Caco-2 (cell line): ENCODE data around the gene ZNF821. TPM values are rescaled to one million over a fixed set of nuclear protein-coding genes. Genes with fewer than 3 reads are reported as not detected.
"Not testable (repeated sequence)": the region's sequence is repeated elsewhere in the genome, so short reads cannot be mapped to it uniquely, and the experiment has no call there.

Experiments used
- BruUV-seq: library from RNA; stranded (reverse); fragments of 400-500 nt; replicated peaks from 2 replicates; lab custom pipeline; 2021; lab: Mats Ljungman, UMichigan
- CTCF ChIA-PET: fragments of 300-600 bp; sonication (Branson Sonifier 250); formaldehyde crosslinking; loops from one replicate; lab custom pipeline; 2022; ENCODE audit warnings: antibody characterized with exemption; lab: Charles Lee
- POLR2A ChIA-PET: fragments of 300-600 bp; sonication (Branson Sonifier 250); formaldehyde crosslinking; loops from one replicate; lab custom pipeline; 2022; ENCODE audit warnings: antibody characterized with exemption; lab: Charles Lee
- DNase-seq, 2 experiments: peaks; one replicate each; pipeline versions ENCODE4 v3.0.0 to v3.0.0-alpha.2; 2020 to 2022
- H3K27me3 ChIP-seq: replicated peaks from 2 replicates; pipeline ENCODE4 v1.6.0; 2011; ENCODE audit warnings: low read length; ENCODE audit not compliant: control insufficient read depth, insufficient read depth
- H3K36me3 ChIP-seq: 2 replicates; pipeline ENCODE4 v1.5.1; 2011; ENCODE audit warnings: low read length; ENCODE audit not compliant: control insufficient read depth, insufficient read depth
- H3K4me1 ChIP-seq: fragments of 250-450 bp; sonication (Bioruptor Pico); 2 replicates; pipeline ENCODE4 v1.5.1; 2020; ENCODE audit warnings: mild to moderate bottlenecking
- H3K4me3 ChIP-seq: 2 replicates; pipeline ENCODE4 v1.5.1; 2011; ENCODE audit warnings: low read depth, mild to moderate bottlenecking, control low read depth, low read length
- H3K9me3 ChIP-seq: fragments of 250-450 bp; sonication (Bioruptor Pico); 2 replicates; pipeline ENCODE4 v1.5.1; 2020; ENCODE audit warnings: mild to moderate bottlenecking, moderate library complexity
- H3K27ac Mint-ChIP-seq: one replicate; pipeline ENCODE4 v1.8.0; 2022; ENCODE audit warnings: mixed read lengths; ENCODE audit not compliant: unreplicated experiment
- H3K27me3 Mint-ChIP-seq: one replicate; pipeline ENCODE4 v1.8.0; 2022; ENCODE audit warnings: mixed read lengths; ENCODE audit not compliant: insufficient read depth, unreplicated experiment
- H3K36me3 Mint-ChIP-seq: one replicate; pipeline ENCODE4 v1.8.0; 2022; ENCODE audit warnings: mild to moderate bottlenecking, mixed read lengths; ENCODE audit not compliant: insufficient read depth, unreplicated experiment
- H3K4me1 Mint-ChIP-seq: one replicate; pipeline ENCODE4 v1.8.0; 2022; ENCODE audit warnings: low read depth, mixed read lengths; ENCODE audit not compliant: unreplicated experiment
- H3K4me3 Mint-ChIP-seq: one replicate; pipeline ENCODE4 v1.8.0; 2022; ENCODE audit warnings: mild to moderate bottlenecking, moderate library complexity, mixed read lengths; ENCODE audit not compliant: unreplicated experiment
- H3K9me3 Mint-ChIP-seq: one replicate; pipeline ENCODE4 v1.8.0; 2022; ENCODE audit warnings: mixed read lengths; ENCODE audit not compliant: unreplicated experiment
- intact Hi-C: fragments of 100-400 bp; cut with micrococcal nuclease; formaldehyde crosslinking; loops from one replicate; pipeline ENCODE4 v1.10.0; 2022; ENCODE audit not compliant: unreplicated experiment
- total RNA-seq: library from RNA; stranded (reverse); gene quantifications from 2 replicates; pipeline ENCODE4 v1.2.3, GENCODE V29; 2022
- TF ChIP-seq, protein P1 (sequence below), 2 experiments: fragments of 200-600 bp in 1 of 2; IDR thresholded peaks; 1 replicate in 1 of 2; 2 replicates in 1 of 2; pipeline versions ENCODE4 v1.5.1 to v1.8.0; 2011 to 2022; ENCODE audit warnings: antibody characterized with exemption in 1 of 2, control low read depth in 1 of 2, inconsistent platforms in 1 of 2, low read depth in 1 of 2, low read length in 1 of 2, mild to moderate bottlenecking in 1 of 2, moderate library complexity in 1 of 2; ENCODE audit not compliant: insufficient read depth in 1 of 2, severe bottlenecking in 1 of 2, unreplicated experiment in 1 of 2

The ZNF821 gene
- total RNA-seq, 1 experiment from 2014 or later = 16.9 TPM

DNA sequence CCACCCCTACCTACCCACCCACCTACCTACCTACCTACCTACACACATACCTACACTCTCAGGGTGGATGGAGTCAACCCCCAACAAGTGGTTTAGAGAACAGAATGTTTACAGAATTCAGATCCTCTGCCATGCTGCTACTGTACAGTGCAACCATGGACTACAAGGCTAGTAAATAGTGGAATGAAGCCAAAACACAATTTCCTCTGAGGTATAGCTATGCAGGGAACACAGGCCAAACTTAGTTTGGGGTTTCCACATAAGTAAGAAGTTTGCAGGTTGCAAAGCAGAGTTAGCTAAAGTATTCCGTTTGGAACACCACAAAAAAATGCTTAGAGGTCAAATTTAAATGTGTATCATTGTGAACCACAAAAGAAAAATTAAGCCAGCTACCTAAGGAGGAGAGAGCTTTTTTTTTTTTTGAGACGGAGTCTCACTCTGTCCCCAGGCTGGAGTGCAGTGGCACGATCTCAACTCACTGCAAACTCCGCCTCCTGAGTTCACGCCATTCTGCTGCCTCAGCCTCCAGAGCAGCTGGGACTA lies 72.7 kb downstream of the ZNF821 start:
- H3K27me3 ChIP-seq = no peaks in the 10 kb centered on the region
- TF ChIP-seq, protein P1, sequence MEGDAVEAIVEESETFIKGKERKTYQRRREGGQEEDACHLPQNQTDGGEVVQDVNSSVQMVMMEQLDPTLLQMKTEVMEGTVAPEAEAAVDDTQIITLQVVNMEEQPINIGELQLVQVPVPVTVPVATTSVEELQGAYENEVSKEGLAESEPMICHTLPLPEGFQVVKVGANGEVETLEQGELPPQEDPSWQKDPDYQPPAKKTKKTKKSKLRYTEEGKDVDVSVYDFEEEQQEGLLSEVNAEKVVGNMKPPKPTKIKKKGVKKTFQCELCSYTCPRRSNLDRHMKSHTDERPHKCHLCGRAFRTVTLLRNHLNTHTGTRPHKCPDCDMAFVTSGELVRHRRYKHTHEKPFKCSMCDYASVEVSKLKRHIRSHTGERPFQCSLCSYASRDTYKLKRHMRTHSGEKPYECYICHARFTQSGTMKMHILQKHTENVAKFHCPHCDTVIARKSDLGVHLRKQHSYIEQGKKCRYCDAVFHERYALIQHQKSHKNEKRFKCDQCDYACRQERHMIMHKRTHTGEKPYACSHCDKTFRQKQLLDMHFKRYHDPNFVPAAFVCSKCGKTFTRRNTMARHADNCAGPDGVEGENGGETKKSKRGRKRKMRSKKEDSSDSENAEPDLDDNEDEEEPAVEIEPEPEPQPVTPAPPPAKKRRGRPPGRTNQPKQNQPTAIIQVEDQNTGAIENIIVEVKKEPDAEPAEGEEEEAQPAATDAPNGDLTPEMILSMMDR (IDR thresholded peaks at IDR 0.05; ENCODE audit: insufficient read depth in 1 of 2, low read depth in 1 of 2, low read length in 1 of 2, severe bottlenecking in 1 of 2, unreplicated experiment in 1 of 2) = no peak
- peaks cover 20% of the 10 kb centered on the region for H3K36me3 Mint-ChIP-seq
- intact Hi-C loops = no loop called here
- H3K27ac Mint-ChIP-seq = no peak overlapping the region
- ChIA-PET POLR2A (no interaction called here), CTCF (interaction anchor here (1.1 kb wide), 1 partner anchor 150 kb away, joined by 3 read pairs; no protein-coding TSS in a partner anchor)
- no TSS peak for BruUV-seq
- DNase-seq = no peak
- no peaks in the 10 kb centered on the region for H3K4me1 Mint-ChIP-seq
- H3K4me3 Mint-ChIP-seq = no peak overlapping the region
- H3K4me3 ChIP-seq = no peak overlapping the region
- H3K9me3 Mint-ChIP-seq = no peaks in the 10 kb centered on the region
- H3K36me3 ChIP-seq = no peaks in the 10 kb centered on the region
- no peaks in the 10 kb centered on the region for H3K27me3 Mint-ChIP-seq
- H3K4me1 ChIP-seq = 0 out of 2 replicates have a peak, but pooled peaks cover 16% of the 10 kb centered on the region
- no peaks in the 10 kb centered on the region for H3K9me3 ChIP-seq

DNA sequence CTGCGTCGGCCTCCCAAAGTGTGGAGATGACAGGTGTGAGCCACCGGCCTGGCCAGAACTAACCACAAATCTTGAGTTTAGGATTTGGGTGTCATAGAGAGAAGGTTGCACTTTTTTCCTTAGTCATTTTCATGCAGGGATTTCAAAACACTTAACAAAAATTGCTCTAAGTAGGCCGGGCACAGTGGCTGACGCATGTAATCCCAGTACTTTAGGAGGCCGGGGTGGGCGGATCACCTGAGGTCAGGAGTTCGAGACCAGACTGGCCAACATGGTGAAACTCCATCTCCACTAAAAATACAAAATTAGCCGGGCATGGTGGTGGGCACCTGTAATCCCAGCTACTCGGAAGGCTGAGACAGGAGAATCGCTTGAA lies 73.8 kb downstream of the ZNF821 start:
- H3K4me3 ChIP-seq, H3K36me3 ChIP-seq, DNase-seq, H3K4me1 Mint-ChIP-seq, H3K9me3 ChIP-seq, intact Hi-C loops, H3K27me3 Mint-ChIP-seq, CTCF ChIA-PET, POLR2A ChIA-PET, H3K9me3 Mint-ChIP-seq, H3K27me3 ChIP-seq, BruUV-seq: not testable (repeated sequence)
- Mint-ChIP-seq H3K36me3 (peaks cover 24% of the 10 kb centered on the region), H3K27ac (peak overlapping the region; percentile 97), H3K4me3 (peak overlapping the region; percentile 93)
- 0 out of 2 replicates have a peak, but pooled peaks cover 16% of the 10 kb centered on the region for H3K4me1 ChIP-seq

Other genes starting within 250 kb of the ZNF821 start
- gene PHLPP2, start 159.5 kb downstream of the ZNF821 start, total RNA-seq = 18.8 and 20.6 TPM in 2 replicates
- 135 and 139 TPM in 2 replicates for gene AP1G1, start 75.3 kb downstream of the ZNF821 start, total RNA-seq
- 40.6 and 44.8 TPM in 2 replicates for gene ATXN1L, start 38.2 kb downstream of the ZNF821 start, total RNA-seq
- 310 and 331 TPM in 2 replicates for gene IST1, start 11.3 kb upstream of the ZNF821 start, total RNA-seq
- not detected in 2 replicates for gene PKD1L3, start 116.2 kb upstream of the ZNF821 start, total RNA-seq
- 21.6 and 23.0 TPM in 2 replicates for gene DHODH, start 124.6 kb upstream of the ZNF821 start, total RNA-seq
- 0.61 and 1.3 TPM in 2 replicates for gene HP, start 170.3 kb upstream of the ZNF821 start, total RNA-seq
- gene HPR, start 179.0 kb upstream of the ZNF821 start, total RNA-seq = not detected in 2 replicates
- 17.9 and 18.4 TPM in 2 replicates for gene TXNL4B, start 209.4 kb upstream of the ZNF821 start, total RNA-seq
- 89.1 and 92.1 TPM in 2 replicates for gene DHX38, start 209.7 kb upstream of the ZNF821 start, total RNA-seq